ENCODE results near the gene IL1A. TPM values are rescaled to one million over a fixed set of nuclear protein-coding genes. Genes with fewer than 3 reads are reported as not detected.

The IL1A gene
- total RNA-seq, 1 donor from 2014 or later = 2.0 TPM

DNA sequence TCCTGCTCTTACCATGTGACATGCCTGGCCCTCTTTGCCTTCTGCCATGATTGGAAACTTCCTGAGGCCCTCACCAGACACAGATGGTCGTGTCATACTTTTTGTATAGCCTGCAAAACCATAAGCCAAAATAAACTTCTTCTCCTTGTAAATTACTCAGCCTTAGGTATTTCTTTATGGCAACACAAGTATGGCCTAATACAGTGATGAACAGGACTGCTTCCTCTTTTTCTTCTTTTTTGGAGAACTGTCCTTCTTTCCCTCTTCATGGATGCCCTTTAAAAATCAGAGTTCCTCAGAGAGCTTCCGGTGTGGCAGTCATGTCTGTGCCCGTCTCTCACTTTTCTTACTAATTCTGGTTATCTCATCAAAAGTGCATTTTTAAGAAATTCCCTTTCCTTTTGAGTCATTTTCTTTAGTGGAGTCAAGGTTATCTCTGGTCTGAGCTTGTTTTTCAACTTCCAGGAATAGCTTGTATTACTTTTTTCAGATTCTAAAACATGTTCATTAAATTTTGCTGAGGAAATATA is 9.2 kb upstream of the IL1A start:
- intact Hi-C loops (cut with micrococcal nuclease) = no loop called here

DNA sequence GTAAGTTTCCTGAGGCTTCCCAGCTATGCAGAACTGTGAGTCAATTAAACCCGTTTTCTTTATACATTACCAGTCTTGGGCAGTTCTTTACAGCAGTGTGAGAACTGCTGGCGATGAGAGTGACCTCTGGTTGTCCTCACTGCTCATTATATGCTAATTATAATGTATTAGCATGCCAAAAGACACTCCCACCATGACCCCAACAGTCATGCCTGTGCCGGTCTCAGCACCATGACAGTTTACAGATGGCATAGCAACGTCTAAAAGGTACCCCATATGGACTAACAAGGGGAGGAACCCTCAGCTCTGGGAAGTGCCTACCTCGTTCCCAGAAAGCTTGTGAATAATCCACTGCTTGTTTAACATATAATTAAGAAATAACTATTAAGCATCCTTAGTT is 8.1 kb upstream of the IL1A start:
- intact Hi-C loops (cut with micrococcal nuclease) = no loop called here

DNA sequence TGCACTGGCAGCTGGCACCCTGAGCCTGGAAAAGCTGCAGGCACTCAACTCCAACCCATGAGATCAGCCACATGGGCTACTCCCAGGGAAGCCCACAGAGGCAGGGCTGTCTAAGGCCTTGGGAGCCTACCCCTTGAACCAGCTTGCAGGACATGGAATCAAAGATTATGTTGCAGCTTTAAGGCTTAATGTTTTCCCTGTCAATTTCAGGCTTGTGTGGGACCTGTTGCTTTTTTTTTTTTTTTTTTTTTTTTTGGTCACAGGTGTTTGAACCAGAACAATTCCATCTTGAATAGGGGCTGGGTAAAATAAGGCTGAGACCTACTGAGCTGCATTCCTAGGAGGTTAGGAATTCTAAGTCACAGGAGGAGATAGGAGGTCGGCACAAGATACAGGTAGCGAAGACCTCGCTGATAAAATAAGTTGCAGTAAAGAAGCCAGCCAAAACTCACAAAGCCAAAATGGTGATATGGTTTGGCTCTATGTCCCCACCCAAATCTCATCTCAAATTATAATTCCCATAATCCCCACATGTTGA is 7.5 kb upstream of the IL1A start:
- intact Hi-C loops (cut with micrococcal nuclease) = no loop called here

DNA sequence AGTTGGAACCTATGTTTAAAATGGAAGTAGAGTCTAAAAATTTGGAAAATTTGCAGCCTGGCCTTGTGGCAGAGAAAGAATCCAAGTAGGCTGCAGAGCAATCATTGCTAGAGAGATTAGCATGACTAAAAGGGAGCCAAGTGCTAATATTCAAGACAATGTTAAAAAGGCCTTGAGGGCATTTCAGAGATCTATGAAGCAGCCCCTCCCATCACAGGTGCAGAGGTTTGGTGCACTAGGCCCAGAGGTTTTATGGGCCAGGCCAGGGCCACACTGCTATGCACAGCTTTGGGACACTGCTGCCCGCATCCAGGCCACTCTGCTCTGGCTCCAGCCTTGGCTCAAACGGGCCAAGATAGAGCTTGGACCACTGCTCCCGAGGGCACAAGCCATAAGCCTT is 6.7 kb upstream of the IL1A start:
- intact Hi-C loops (cut with micrococcal nuclease) = no loop called here

- intact Hi-C loops (cut with micrococcal nuclease) = no loop called here
Observed at GRCh38 chr2:112790305-112790704, 6.0 kb upstream of the IL1A start.

- intact Hi-C loops (cut with micrococcal nuclease) = no loop called here
Observed at GRCh38 chr2:112789186-112789585, 4.9 kb upstream of the IL1A start.

DNA sequence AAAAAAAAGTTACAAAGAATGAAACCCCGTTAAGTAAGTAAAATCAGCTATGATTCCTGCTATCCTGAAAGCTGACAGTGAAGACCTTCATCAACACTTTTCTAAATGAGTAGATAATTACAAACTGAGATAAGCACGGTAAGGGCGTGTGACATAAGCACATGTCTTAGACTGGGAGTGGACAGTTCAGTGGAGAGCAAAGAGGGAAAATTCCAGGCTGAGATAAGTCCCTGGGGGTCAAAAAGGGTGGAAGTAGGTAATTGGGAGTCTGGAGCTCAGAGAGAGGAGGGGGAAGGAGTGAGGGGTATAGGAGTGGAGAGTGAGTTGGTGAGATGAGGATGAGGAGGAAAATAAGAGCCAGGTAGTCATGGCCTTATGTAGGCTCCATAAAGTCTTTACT is 4.4 kb upstream of the IL1A start:
- intact Hi-C loops (cut with micrococcal nuclease) = no loop called here

- intact Hi-C loops (cut with micrococcal nuclease) = no loop called here
Observed at GRCh38 chr2:112787729-112788393, 3.6 kb upstream of the IL1A start.

GRCh38 chr2:112787294-112787693 is 3.0 kb upstream of the IL1A start:
- intact Hi-C loops (cut with micrococcal nuclease) = no loop called here

DNA sequence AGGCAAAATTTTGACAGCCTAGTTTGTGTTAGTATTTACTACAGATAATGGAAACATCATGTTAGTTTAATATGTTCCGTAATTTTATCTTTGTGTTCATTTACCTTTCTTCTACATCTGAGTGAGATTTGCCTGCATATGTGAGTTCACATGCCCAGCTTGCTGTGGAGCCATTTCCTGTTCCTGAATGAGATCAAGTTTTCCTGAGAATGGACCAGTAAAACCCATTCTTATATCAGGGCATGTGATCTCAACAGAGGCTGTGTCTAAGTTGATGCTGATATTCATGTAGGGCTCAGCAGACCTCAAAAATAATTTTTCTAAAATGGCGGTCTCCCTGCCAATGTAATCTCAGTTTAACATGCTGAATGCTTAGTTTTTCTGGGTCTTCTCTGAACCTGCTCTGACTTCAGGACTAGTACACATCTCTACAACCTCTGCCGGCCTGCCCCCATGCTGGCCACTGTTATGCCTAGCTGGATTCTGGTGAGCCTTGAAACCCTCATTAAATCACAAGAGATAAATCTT is 1.0 kb downstream of the IL1A start:
- intact Hi-C loops (cut with micrococcal nuclease) = no loop called here

DNA sequence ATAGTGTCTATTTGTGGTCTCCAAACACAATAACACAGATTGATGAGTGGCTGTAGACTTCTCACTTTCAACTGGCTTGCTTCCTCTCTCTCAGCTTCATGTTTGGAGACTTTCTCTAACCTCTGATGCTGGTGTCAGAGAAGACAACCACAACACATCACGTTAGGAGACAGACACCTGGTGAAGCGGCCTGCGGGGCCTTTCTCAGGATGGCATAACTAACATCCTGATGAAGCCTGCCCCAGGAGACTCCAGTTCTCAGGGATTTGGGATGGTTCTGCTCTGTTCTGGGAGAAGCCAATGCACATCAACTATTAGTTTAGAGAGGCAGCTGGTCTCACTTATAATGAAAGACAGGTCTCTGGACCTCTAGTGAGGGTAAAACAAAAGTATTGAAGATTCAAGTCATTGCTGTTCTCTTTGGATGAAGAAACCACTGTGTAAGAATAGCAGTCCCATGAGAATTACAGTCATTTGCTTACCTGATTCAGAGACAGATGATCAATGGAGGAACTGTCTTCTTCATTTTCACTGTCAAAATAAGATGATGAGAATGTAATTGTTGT is 2.0 kb downstream of the IL1A start:
- intact Hi-C loops (cut with micrococcal nuclease) = no loop called here

DNA sequence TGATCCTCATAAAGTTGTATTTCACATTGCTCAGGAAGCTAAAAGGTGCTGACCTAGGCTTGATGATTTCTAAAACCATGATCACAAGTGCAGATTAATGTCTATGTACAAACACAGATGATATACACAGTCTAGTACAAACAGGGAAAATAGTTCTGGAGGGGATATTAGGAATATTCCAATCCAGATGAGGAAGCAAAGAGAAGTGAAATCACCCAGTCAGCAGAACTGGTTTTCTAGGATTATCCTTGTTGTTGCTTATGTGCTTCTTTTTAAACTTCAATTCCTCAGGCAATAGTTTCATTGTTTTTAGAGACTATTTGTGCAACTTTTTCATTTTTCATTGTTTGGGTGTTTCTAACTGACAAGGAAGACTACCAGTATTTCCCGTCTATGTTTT is 4.7 kb downstream of the IL1A start:
- intact Hi-C loops (cut with micrococcal nuclease) = loop anchor here (1.0 to 5.0 kb wide), 2 partner anchors 9 to 43 kb away; no protein-coding TSS in a partner anchor

DNA sequence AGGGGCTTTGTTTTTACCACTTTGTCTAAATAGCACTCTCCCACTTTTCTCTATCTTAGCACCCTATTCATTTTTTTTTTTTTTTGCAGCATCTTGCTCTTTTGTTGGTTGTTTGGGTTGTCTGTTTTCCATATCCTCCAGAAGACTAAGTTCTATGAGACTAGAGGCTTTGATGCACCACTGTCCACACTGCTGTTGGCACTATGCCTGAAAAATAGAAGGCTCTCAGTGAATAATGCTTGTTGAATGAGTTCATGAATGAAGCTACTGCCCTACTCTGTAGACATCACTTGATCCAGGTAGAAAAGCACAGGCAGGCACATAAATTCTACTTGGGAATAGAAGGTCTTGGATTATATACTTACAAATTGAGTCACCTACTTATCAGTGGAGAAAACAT is 7.3 kb downstream of the IL1A start:
- intact Hi-C loops (cut with micrococcal nuclease) = loop anchor here (5.0 kb wide), 1 partner anchor 45 kb away; no protein-coding TSS in a partner anchor

DNA sequence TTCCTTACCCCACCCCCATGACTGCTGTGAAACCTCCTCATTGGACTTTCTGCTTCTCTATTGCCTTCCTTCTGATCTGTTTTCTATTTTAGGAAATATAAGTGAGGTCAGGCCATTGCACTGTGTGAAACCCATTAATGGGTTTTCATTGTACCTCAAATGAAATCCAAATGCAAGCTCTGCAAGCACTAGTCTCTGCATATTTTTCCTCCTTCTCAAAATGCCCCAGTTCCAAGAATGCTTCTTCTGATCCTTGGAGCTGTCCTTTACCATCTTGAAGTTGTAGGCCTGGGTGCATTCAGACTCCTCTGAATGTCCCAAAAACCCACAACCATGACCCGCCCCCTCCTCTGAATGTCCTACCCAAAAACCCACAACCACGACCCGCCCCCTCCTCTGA is 8.2 kb downstream of the IL1A start:
- intact Hi-C loops (cut with micrococcal nuclease) = loop anchor here (5.0 kb wide), 1 partner anchor 46 kb away; no protein-coding TSS in a partner anchor

DNA sequence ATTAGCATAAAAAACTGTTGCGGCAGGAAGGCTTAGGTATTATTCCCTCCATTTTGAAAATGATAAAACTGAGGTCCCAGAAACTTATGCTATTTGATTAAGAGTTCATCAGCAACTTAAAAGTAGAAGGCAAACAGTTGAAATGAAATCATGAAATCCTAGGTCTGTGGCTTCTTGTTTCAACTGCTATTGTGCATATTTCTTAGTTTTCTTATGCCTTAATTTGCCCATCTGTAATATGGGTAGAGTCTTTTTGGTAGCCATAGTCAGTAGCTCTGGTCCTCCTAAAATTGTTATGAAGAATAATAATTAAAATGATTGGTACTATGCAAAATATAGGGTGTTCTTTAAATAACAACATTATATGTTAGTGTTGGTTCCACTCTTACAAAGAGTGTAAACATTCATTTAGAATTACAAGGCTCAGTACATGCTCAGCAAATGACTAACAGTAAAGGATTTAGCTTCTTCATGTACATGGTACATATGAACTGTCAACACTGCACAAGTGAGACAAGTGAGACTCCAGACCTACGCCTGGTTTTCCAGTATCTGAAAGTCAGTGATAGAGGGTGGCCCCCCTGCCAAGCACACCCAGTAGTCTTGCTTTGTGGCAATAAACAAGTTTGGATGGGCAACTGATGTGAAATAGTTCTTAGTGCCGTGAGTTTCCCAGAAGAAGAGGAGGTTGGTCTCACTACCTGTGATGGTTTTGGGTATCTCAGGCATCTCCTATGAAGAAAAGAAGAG is 9.6 kb downstream of the IL1A start:
- intact Hi-C loops (cut with micrococcal nuclease) = loop anchor here (5.0 kb wide), 1 partner anchor 48 kb away; no protein-coding TSS in a partner anchor

- intact Hi-C loops (cut with micrococcal nuclease) = no loop called here
Observed at GRCh38 chr2:112773556-112773955, 10.7 kb downstream of the IL1A start.

DNA sequence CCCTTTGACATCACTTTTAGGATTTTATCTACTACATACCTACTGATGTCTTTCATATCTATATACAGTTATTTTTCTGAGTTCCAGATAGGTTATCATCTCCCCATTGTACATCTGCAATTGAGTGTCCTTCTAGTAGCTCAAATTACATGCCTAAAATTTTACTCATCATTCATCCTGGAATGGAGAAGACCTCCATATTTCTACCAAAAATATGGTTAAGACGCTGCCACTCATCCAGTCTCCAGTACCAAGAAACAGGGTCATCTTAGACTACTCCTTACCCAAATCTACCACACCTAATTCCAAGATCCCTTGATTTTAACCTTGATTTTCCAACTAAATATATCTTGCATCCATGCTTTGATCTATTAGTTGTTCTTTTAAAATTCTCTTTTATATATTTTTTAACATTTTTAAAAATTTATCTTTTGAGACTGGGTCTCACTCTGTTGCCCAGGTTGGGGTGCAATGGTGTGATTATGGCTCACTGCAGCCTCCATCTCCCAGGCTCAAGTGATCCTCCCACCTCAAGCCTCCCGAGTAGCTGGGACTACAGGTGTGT is 11.3 kb downstream of the IL1A start:
- intact Hi-C loops (cut with micrococcal nuclease) = no loop called here

DNA sequence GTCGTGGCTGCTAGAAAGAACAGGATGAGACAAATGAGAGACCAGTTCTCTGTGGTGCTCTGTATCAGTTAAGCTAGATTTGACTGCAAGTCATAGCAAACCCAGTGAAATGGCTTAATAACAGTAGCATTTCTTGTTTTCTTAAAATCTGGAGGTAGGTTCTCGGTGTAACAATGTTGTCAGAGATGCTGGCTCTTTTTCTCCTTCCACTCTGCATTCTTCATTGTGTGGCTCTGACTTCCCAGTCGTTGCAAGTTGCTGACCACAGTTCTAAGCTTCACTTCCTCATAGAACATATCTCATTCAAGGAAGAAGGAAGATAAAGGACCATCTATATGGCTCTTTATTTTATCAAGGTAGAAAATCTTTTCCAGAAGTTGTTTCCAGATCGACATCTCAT is 12.0 kb downstream of the IL1A start:
- intact Hi-C loops (cut with micrococcal nuclease) = no loop called here

DNA sequence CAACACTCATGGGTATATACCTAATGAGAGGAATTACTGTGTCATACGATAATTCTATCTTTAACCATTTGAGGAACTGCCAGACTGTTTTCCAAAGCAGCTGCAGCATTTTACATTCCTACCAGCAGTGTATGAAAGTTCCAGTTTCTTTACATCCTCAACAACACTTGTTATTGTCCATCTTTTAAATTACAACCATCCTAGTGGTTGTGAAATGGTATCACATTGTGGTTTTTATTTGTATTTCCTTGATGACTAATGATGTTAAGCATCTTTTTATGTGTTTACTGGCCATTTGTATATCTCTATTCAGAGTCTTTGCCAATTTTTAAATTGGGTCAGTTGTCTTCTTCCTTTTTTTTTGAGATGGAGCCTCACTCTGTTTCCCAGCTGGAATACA is 15.9 kb downstream of the IL1A start:
- intact Hi-C loops (cut with micrococcal nuclease) = no loop called here

- intact Hi-C loops (cut with micrococcal nuclease) = no loop called here
Observed at GRCh38 chr2:112767693-112768330, 16.5 kb downstream of the IL1A start.

DNA sequence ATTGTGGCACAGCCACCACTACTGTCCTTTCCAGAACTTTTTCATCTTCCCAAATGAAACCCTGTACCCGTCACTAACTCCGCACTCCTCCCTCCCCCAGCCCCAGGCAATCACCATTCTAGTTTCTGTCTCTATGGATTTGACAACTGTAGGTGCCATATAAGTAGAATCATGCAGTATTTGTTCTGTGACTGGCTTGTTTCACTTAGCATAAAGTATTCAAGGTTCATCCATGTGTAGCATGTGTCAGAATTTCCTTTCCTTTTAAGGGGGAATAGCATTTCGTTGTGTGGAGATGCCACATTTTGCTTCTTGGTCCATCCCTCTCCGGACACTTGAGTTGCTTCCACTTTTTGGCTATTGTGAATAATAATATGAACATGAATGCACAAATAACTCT is 19.0 kb downstream of the IL1A start:
- intact Hi-C loops (cut with micrococcal nuclease) = no loop called here
